ENCODE data around the gene KDF1. TPM values are rescaled to one million over a fixed set of nuclear protein-coding genes. Genes with fewer than 3 reads are reported as not detected.

KDF1 gene
- total RNA-seq, 3 donors from 2014 or later (not counting 1 experiment from before 2014, with no cell fraction given), result 0.20 to 0.52 TPM; not detected in 1

GRCh38 chr1:26911399-26912146 lies 48.7 kb downstream of the KDF1 start:
- Histone ChIP-seq H3K36me3 (ENCODE audit: control insufficient read depth, insufficient read depth, low read length) (no peaks in the 10 kb centered on the region), H3K27ac (ENCODE audit: low read length) (no peak overlapping the region), H3K4me3 (ENCODE audit: low read length) (no peak overlapping the region), H3K4me1 (ENCODE audit: control insufficient read depth, insufficient read depth, low read length) (no peaks in the 10 kb centered on the region), H3K27me3 (ENCODE audit: control insufficient read depth, insufficient read depth, low read length) (no peaks in the 10 kb centered on the region), H3K9me3 (ENCODE audit: control insufficient read depth, insufficient read depth, low read length) (no peaks in the 10 kb centered on the region)
- H3K27me3 Mint-ChIP-seq (ENCODE audit: low read depth in 2 of 2), result peaks cover 0 to 4% of the 10 kb centered on the region in 2 donors
- H3K27ac Mint-ChIP-seq, result no peak overlapping the region
- H3K9me3 Mint-ChIP-seq, result no peaks in the 10 kb centered on the region
- intact Hi-C loops (cut with micrococcal nuclease), result no loop called here
- no peaks in the 10 kb centered on the region for H3K36me3 Mint-ChIP-seq
- H3K4me3 Mint-ChIP-seq, result no peak overlapping the region
- 85% methylated on average over 8 of the region's 8 CpGs for WGBS (ENCODE audit: insufficient coverage)
- DNase-seq (no peak), ATAC-seq (no peak)
- H3K4me1 Mint-ChIP-seq, result no peaks in the 10 kb centered on the region
- no peak for TF ChIP-seq CTCF (IDR thresholded peaks at IDR 0.05)

- no peak for ATAC-seq
- H3K27me3 Mint-ChIP-seq (ENCODE audit: low read depth in 2 of 2), result peaks cover 0 to 4% of the 10 kb centered on the region in 2 donors
- Histone ChIP-seq H3K4me3 (ENCODE audit: low read length) (no peak overlapping the region), H3K9me3 (ENCODE audit: control insufficient read depth, insufficient read depth, low read length) (no peaks in the 10 kb centered on the region), H3K27ac (ENCODE audit: low read length) (no peak overlapping the region), H3K4me1 (ENCODE audit: control insufficient read depth, insufficient read depth, low read length) (no peaks in the 10 kb centered on the region), H3K36me3 (ENCODE audit: control insufficient read depth, insufficient read depth, low read length) (no peaks in the 10 kb centered on the region), H3K27me3 (ENCODE audit: control insufficient read depth, insufficient read depth, low read length) (no peaks in the 10 kb centered on the region)
- H3K9me3 Mint-ChIP-seq, result no peaks in the 10 kb centered on the region
- H3K36me3 Mint-ChIP-seq, result no peaks in the 10 kb centered on the region
- H3K4me3 Mint-ChIP-seq, result no peak overlapping the region
- TF ChIP-seq CTCF (IDR thresholded peaks at IDR 0.05), result no peak
- 89% methylated on average over 4 of the region's 4 CpGs for WGBS (ENCODE audit: insufficient coverage)
- no peaks in the 10 kb centered on the region for H3K4me1 Mint-ChIP-seq
- no peak for DNase-seq
- no peak overlapping the region for H3K27ac Mint-ChIP-seq
- intact Hi-C loops (cut with micrococcal nuclease), result no loop called here
Measured at GRCh38 chr1:26910343-26911160, 49.7 kb downstream of the KDF1 start.

GRCh38 chr1:26909951-26910342 lies 50.3 kb downstream of the KDF1 start:
- no peak for TF ChIP-seq CTCF (IDR thresholded peaks at IDR 0.05)
- H3K9me3 Mint-ChIP-seq, result no peaks in the 10 kb centered on the region
- no peaks in the 10 kb centered on the region for H3K36me3 ChIP-seq (ENCODE audit: control insufficient read depth, insufficient read depth, low read length)
- intact Hi-C loops (cut with micrococcal nuclease), result no loop called here
- no peaks in the 10 kb centered on the region for H3K27me3 ChIP-seq (ENCODE audit: control insufficient read depth, insufficient read depth, low read length)
- H3K27me3 Mint-ChIP-seq (ENCODE audit: low read depth in 2 of 2), result peaks cover 0 to 4% of the 10 kb centered on the region in 2 donors
- no peaks in the 10 kb centered on the region for H3K4me1 Mint-ChIP-seq
- DNase-seq, result no peak
- ATAC-seq, result no peak
- no peaks in the 10 kb centered on the region for H3K4me1 ChIP-seq (ENCODE audit: control insufficient read depth, insufficient read depth, low read length)
- H3K27ac Mint-ChIP-seq, result no peak overlapping the region
- no peaks in the 10 kb centered on the region for H3K9me3 ChIP-seq (ENCODE audit: control insufficient read depth, insufficient read depth, low read length)
- 92% methylated on average over 3 of the region's 3 CpGs for WGBS (ENCODE audit: insufficient coverage)
- no peak overlapping the region for H3K4me3 ChIP-seq (ENCODE audit: low read length)
- no peak overlapping the region for H3K27ac ChIP-seq (ENCODE audit: low read length)
- no peak overlapping the region for H3K4me3 Mint-ChIP-seq
- no peaks in the 10 kb centered on the region for H3K36me3 Mint-ChIP-seq

Measured in natural killer cell (primary cell).